Fibroblast of skin of right quadriceps (primary cell): ENCODE measurements around the gene CCNE1.
"Not testable (repeated sequence)": the region's sequence is repeated elsewhere in the genome, so short reads cannot be mapped to it uniquely, and the experiment has no call there.

ENCODE experiments used
- DNase-seq: peaks from one replicate; pipeline ENCODE4 v3.0.0-alpha.2; 2013

The CCNE1 gene

GRCh38 chr19:29819300-29819699, 7.5 kb downstream of the CCNE1 start:
- no peak for DNase-seq

GRCh38 chr19:29819986-29820385, 8.2 kb downstream of the CCNE1 start:
- no peak for DNase-seq

GRCh38 chr19:29823581-29824330, 12.0 kb downstream of the CCNE1 start:
- DNase-seq = no peak

- not testable (repeated sequence) for DNase-seq
Measured at GRCh38 chr19:29825263-29825662, 13.5 kb downstream of the CCNE1 start.

GRCh38 chr19:29831041-29831548, 19.3 kb downstream of the CCNE1 start:
- DNase-seq = no peak

- DNase-seq = no peak
Measured at GRCh38 chr19:29831686-29832085, 19.9 kb downstream of the CCNE1 start.

GRCh38 chr19:29832801-29833200, 21.0 kb downstream of the CCNE1 start:
- no peak for DNase-seq

GRCh38 chr19:29833614-29834261, 21.9 kb downstream of the CCNE1 start:
- DNase-seq = no peak

GRCh38 chr19:29834991-29835846, 23.4 kb downstream of the CCNE1 start:
- DNase-seq = no peak

GRCh38 chr19:29836409-29836825, 24.6 kb downstream of the CCNE1 start:
- DNase-seq = no peak

GRCh38 chr19:29837448-29837981, 25.7 kb downstream of the CCNE1 start:
- DNase-seq = no peak

GRCh38 chr19:29837996-29838395, 26.2 kb downstream of the CCNE1 start:
- no peak for DNase-seq

GRCh38 chr19:29840066-29840950, 28.5 kb downstream of the CCNE1 start:
- no peak for DNase-seq

- DNase-seq = no peak
Measured at GRCh38 chr19:29841209-29841558, 29.4 kb downstream of the CCNE1 start.

- DNase-seq = no peak
Measured at GRCh38 chr19:29841559-29842367, 30.0 kb downstream of the CCNE1 start.

- DNase-seq = no peak
Measured at GRCh38 chr19:29842471-29843179, 30.8 kb downstream of the CCNE1 start.

GRCh38 chr19:29843180-29844051, 31.6 kb downstream of the CCNE1 start:
- no peak for DNase-seq

GRCh38 chr19:29844891-29845573, 33.2 kb downstream of the CCNE1 start:
- DNase-seq = peak; percentile 91
